ENCODE data around the gene IPCEF1. TPM values are rescaled to one million over a fixed set of nuclear protein-coding genes. Genes with fewer than 3 reads are reported as not detected.
A peak's percentile ranks its signal among the peaks of the same experiment; 100 is the strongest.

The IPCEF1 gene
- polyA plus RNA-seq, 2 of the 4 experiments (the other 2 are of a cell fraction), result 0.01 TPM; not detected in 1

GRCh38 chr6:154157706-154158105, 198.9 kb downstream of the IPCEF1 start:
- CTCF ChIA-PET, result interaction anchor here (0.9 to 5.6 kb wide), 5 partner anchors 119 to 248 kb away, joined by 3 to 31 read pairs (median 3); no protein-coding TSS in a partner anchor
- DNase-seq (ENCODE audit: low read depth in 1 of 2, low spot score in 1 of 2) (no peak), ATAC-seq (no peak), FAIRE-seq (no peak)
- Histone ChIP-seq H3K4me1 (no peaks in the 10 kb centered on the region), H3K4me3 (no peak overlapping the region), H3K9me3 (no peaks in the 10 kb centered on the region), H3K4me2 (no peak overlapping the region), H3K27ac (no peak overlapping the region)
- TF ChIP-seq ZFP36 (IDR thresholded peaks at IDR 0.05; ENCODE audit: borderline replicate concordance, partially characterized antibody), result no peak
- TF ChIP-seq SMC3 (IDR thresholded peaks at IDR 0.05), result no peak
- no peak for TF ChIP-seq CBX2 (IDR thresholded peaks at IDR 0.05; ENCODE audit: borderline replicate concordance, low read depth)
- TF ChIP-seq TFCP2L1 (CRISPR knock-in tag; IDR thresholded peaks at IDR 0.05), result no peak
- no peak for TF ChIP-seq SREBF2 (IDR thresholded peaks at IDR 0.05)
- no peak for TF ChIP-seq REST (IDR thresholded peaks at IDR 0.05)
- no peak for TF ChIP-seq HES2 (IDR thresholded peaks at IDR 0.05)
- TF ChIP-seq ESRRA (IDR thresholded peaks at IDR 0.05; ENCODE audit: borderline replicate concordance, low read length), result no peak
- TF ChIP-seq MAX (IDR thresholded peaks at IDR 0.05), result no peak
- TF ChIP-seq POLR2A (IDR thresholded peaks at IDR 0.05; ENCODE audit: low read length), result no peak
- TF ChIP-seq MAFK (IDR thresholded peaks at IDR 0.05; ENCODE audit: partially characterized antibody), result no peak
- no peak for TF ChIP-seq NPAS2 (CRISPR knock-in tag; IDR thresholded peaks at IDR 0.05; ENCODE audit: borderline replicate concordance)
- no peak for TF ChIP-seq FOSL2 (IDR thresholded peaks at IDR 0.05)
- no peak for TF ChIP-seq FOSL2 (CRISPR knock-in tag; IDR thresholded peaks at IDR 0.05)
- no peak for TF ChIP-seq HEYL (CRISPR knock-in tag; IDR thresholded peaks at IDR 0.05)
- no peak for TF ChIP-seq FOXS1 (CRISPR knock-in tag; IDR thresholded peaks at IDR 0.05)
- POLR2A ChIA-PET, result no interaction called here

- FAIRE-seq (no peak), ATAC-seq (no peak), DNase-seq (ENCODE audit: low read depth in 1 of 2, low spot score in 1 of 2) (no peak)
- H3K4me2 ChIP-seq, result no peak overlapping the region
- WGBS (ENCODE audit: missing lambda C conversion rate), result 48% methylated on average over 4 of the region's 4 CpGs
- H3K27ac ChIP-seq, result no peak overlapping the region
- POLR2A ChIA-PET, result no interaction called here
- no peak for TF ChIP-seq MAZ (IDR thresholded peaks at IDR 0.05; ENCODE audit: borderline replicate concordance, low read depth, low read length)
- no peak for TF ChIP-seq HOXB13 (CRISPR knock-in tag; IDR thresholded peaks at IDR 0.05; ENCODE audit: low read depth)
- no peak for TF ChIP-seq BHLHE40 (IDR thresholded peaks at IDR 0.05; ENCODE audit: low read depth, low read length)
- no peak for TF ChIP-seq FOXS1 (CRISPR knock-in tag; IDR thresholded peaks at IDR 0.05)
- TF ChIP-seq ZNF302 (CRISPR knock-in tag; IDR thresholded peaks at IDR 0.05), result no peak
- CTCF ChIA-PET, result interaction anchor here (0.5 to 5.6 kb wide), 6 partner anchors 77 to 251 kb away, joined by 3 to 31 read pairs (median 3); no protein-coding TSS in a partner anchor
- H3K9me3 ChIP-seq, result no peaks in the 10 kb centered on the region
- H3K4me1 ChIP-seq, result no peaks in the 10 kb centered on the region
- H3K4me3 ChIP-seq, result no peak overlapping the region
Measured at GRCh38 chr6:154157082-154157481, 199.5 kb downstream of the IPCEF1 start.

- no peaks in the 10 kb centered on the region for H3K9me3 ChIP-seq
- WGBS (ENCODE audit: missing lambda C conversion rate), result 76% methylated on average over 10 of the region's 11 CpGs
- ATAC-seq (peak; percentile 95), DNase-seq (ENCODE audit: low read depth in 1 of 2, low spot score in 1 of 2) (peak; percentile 15 to 37), FAIRE-seq (no peak)
- ChIA-PET CTCF (interaction anchor here (0.5 to 5.6 kb wide), 5 partner anchors 78 to 252 kb away, joined by 3 to 31 read pairs (median 3); no protein-coding TSS in a partner anchor), POLR2A (no interaction called here)
- no peaks in the 10 kb centered on the region for H3K4me1 ChIP-seq
- H3K4me2 ChIP-seq, result no peak overlapping the region
- H3K27ac ChIP-seq, result no peak overlapping the region
- no peak overlapping the region for H3K4me3 ChIP-seq
- TF ChIP-seq ZNF302 (CRISPR knock-in tag; IDR thresholded peaks at IDR 0.05) (no peak), TFCP2L1 (CRISPR knock-in tag; IDR thresholded peaks at IDR 0.05) (no peak), KDM1A (IDR thresholded peaks at IDR 0.05; ENCODE audit: low read depth) (no peak), HEYL (CRISPR knock-in tag; IDR thresholded peaks at IDR 0.05) (no peak), HOXB5 (CRISPR knock-in tag; IDR thresholded peaks at IDR 0.05) (no peak), E2F6 (IDR thresholded peaks at IDR 0.05; ENCODE audit: borderline replicate concordance, low read depth) (no peak), RARB (CRISPR knock-in tag; IDR thresholded peaks at IDR 0.05) (no peak), USF2 (IDR thresholded peaks at IDR 0.05) (no peak), HOXA7 (CRISPR knock-in tag; IDR thresholded peaks at IDR 0.05) (no peak), EP300 (IDR thresholded peaks at IDR 0.05) (no peak), CTCF (IDR thresholded peaks at IDR 0.05) (peak; percentile 40), FOSL2 (IDR thresholded peaks at IDR 0.05) (no peak), FOSL2 (CRISPR knock-in tag; IDR thresholded peaks at IDR 0.05) (no peak)
Measured at GRCh38 chr6:154156135-154156896, 200.3 kb downstream of the IPCEF1 start.
